ENCODE results near the gene NUCKS1. TPM values are rescaled to one million over a fixed set of nuclear protein-coding genes. Genes with fewer than 3 reads are reported as not detected.

The NUCKS1 gene
- total RNA-seq, 3 donors from 2014 or later: 84.5 to 107 (median 93.4) TPM

DNA sequence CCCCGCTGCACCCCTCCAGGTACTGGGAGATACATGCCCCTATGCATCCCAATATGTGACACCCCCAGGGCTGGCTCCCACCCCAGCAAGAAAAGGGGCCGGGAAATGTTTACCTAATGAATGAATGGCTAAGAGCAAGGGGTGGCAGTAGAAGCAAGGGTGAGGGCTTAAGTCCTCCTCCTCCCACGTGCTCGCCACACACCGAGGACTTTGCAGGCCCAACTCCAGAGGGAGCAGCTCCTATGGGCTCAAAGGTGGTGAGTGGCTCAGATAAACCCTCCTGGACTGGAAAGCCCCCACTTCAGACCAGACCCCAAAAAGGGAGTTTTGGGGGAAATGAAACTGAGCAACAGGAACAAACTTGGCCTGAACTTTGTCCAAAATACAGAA is 81.0 kb downstream of the NUCKS1 start:
- DNase-seq: no peak
- Mint-ChIP-seq H3K27me3 (ENCODE audit: low read depth) (peaks cover 24% of the 10 kb centered on the region), H3K4me1 (ENCODE audit: low read depth) (peaks cover 5% of the 10 kb centered on the region), H3K36me3 (ENCODE audit: insufficient read depth) (no peaks in the 10 kb centered on the region), H3K9me3 (no peaks in the 10 kb centered on the region), H3K4me3 (no peak overlapping the region)
- ATAC-seq: no peak

DNA sequence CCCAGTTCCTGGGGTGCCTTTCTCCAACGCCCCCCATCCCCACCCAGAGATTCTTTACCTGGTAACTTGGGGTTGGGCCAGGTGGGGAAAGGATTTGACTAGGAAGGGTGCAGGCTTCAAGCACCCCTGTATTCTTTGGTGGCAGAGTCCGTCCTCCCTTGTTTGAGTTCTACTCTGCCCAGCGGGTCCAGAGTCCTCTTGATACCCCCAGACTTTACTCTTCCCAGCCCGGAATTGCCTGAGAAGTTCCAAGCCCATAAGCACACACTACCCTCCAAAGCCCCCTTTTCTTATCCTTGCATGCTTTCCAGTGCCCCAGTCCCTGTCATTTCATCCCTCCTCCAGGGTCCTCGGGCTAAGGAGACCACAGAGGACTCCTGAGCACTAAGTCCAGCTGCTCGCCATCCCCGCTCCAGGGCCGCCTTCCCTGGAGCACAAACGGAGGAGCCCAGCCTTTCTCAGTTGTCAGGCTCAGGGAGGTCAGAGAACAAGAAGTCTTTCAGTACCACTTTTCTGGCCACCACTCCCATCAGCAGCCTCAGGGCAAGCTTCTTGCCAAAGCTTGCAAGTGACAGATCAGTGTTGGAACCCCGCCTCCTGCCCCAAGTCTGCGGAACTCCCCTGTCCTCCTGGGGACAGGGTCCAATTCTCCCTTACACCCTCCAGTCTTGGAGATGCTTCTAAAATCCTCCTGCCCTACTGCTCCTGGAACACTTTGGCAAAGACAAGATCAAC is 81.9 kb downstream of the NUCKS1 start:
- ATAC-seq: no peak
- peaks cover 5% of the 10 kb centered on the region for H3K4me1 Mint-ChIP-seq (ENCODE audit: low read depth)
- peaks cover 24% of the 10 kb centered on the region for H3K27me3 Mint-ChIP-seq (ENCODE audit: low read depth)
- H3K36me3 Mint-ChIP-seq (ENCODE audit: insufficient read depth): no peaks in the 10 kb centered on the region
- H3K4me3 Mint-ChIP-seq: no peak overlapping the region
- DNase-seq: no peak
- H3K9me3 Mint-ChIP-seq: no peaks in the 10 kb centered on the region

DNA sequence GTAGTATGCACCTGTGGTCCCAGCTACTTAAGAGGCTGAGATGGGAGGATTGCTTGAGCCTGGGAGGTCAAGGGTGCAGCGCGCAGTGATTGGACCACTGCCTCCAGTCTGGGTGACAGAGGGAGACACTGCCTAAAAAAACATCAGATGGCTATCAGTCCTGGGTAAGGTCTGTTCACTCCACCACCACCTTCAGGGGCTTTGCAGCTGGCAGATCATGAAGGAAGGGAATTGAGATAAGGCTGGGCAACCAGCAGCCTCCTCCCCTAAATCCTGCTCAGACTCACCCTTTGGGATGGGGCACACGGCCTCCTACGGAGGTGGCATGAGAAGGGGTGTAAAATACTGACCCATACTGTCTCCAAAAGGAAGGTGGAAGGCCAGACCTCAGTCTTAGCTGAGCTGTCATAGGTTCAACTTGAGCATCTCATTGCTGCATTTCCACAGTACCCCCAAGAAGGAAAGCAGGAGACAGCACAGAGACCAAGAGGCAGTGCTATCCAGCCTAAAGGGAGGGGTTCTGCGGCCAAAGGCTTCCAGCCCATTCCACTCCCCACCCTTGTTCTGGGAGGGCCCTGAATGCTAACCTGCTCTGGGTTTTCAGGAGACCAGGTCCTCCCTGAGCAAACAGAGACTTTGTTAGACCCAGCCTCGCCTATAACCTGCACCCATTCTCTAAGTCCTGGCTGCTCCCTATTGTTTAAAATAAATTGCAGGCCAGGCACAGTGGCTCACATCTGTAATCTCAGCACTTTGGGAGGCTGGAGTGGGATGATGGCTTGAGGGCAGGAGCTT is 83.4 kb downstream of the NUCKS1 start:
- peaks cover 3% of the 10 kb centered on the region for H3K4me1 Mint-ChIP-seq (ENCODE audit: low read depth)
- no peaks in the 10 kb centered on the region for H3K9me3 Mint-ChIP-seq
- peaks cover 21% of the 10 kb centered on the region for H3K27me3 Mint-ChIP-seq (ENCODE audit: low read depth)
- no peak overlapping the region for H3K4me3 Mint-ChIP-seq
- H3K36me3 Mint-ChIP-seq (ENCODE audit: insufficient read depth): no peaks in the 10 kb centered on the region
- DNase-seq (no peak), ATAC-seq (no peak)

GRCh38 chr1:205665201-205666045 is 84.6 kb downstream of the NUCKS1 start:
- H3K4me3 Mint-ChIP-seq: no peak overlapping the region
- H3K27me3 Mint-ChIP-seq (ENCODE audit: low read depth): peaks cover 18% of the 10 kb centered on the region
- ATAC-seq: no peak
- peaks cover 3% of the 10 kb centered on the region for H3K4me1 Mint-ChIP-seq (ENCODE audit: low read depth)
- no peak for DNase-seq
- H3K9me3 Mint-ChIP-seq: no peaks in the 10 kb centered on the region
- H3K36me3 Mint-ChIP-seq (ENCODE audit: insufficient read depth): no peaks in the 10 kb centered on the region

DNA sequence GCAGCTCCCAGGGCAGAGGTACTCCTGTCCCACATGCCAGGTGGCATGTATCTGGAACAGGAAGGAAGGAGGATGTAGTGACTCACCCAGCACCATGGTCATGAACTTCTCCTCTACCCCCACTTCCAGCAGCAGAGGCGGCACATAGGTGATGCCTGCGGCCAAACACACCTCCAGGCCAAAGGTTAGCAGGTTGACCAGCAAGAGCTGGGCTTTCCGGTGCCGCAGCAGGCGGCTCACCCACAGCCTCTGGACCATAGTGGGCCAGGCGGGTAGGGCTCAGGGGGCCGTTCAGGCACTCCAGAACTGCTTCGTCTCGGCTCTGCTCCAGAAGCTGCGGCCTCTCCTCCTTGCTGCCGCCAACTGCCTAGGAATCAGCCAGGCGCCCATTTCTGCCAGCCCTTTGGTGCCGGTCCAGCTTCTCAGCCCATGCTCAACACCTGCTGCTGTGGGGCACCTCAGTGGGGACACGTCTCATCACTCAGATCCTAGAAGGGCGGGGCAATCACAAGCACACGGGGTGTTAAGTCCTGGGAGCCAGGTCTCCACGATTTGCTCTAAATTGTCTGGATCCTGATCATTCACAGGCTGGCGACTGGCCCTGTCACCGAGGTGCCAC is 85.5 kb downstream of the NUCKS1 start:
- ATAC-seq (no peak), DNase-seq (no peak)
- H3K4me1 Mint-ChIP-seq (ENCODE audit: low read depth): peaks cover 3% of the 10 kb centered on the region
- no peaks in the 10 kb centered on the region for H3K36me3 Mint-ChIP-seq (ENCODE audit: insufficient read depth)
- no peaks in the 10 kb centered on the region for H3K9me3 Mint-ChIP-seq
- peaks cover 16% of the 10 kb centered on the region for H3K27me3 Mint-ChIP-seq (ENCODE audit: low read depth)
- H3K4me3 Mint-ChIP-seq: no peak overlapping the region

- peaks cover 3% of the 10 kb centered on the region for H3K4me1 Mint-ChIP-seq (ENCODE audit: low read depth)
- no peaks in the 10 kb centered on the region for H3K9me3 Mint-ChIP-seq
- ATAC-seq (no peak), DNase-seq (no peak)
- no peaks in the 10 kb centered on the region for H3K36me3 Mint-ChIP-seq (ENCODE audit: insufficient read depth)
- H3K27me3 Mint-ChIP-seq (ENCODE audit: low read depth): peaks cover 7% of the 10 kb centered on the region
- H3K4me3 Mint-ChIP-seq: no peak overlapping the region
Observed at GRCh38 chr1:205663286-205663936, 86.6 kb downstream of the NUCKS1 start.

Other genes with a start within 250 kb of the NUCKS1 start
- 1 to 10 TPM in 1 of 3 donors, under 1 TPM in 2; 0.76 to 1.9 (median 0.95) TPM for gene CDK18, start 245.5 kb downstream of the NUCKS1 start, total RNA-seq
- gene ELK4, start 118.2 kb downstream of the NUCKS1 start, total RNA-seq: 100 to 1,000 TPM in 2 of 3 donors, 10 to 100 TPM in 1; 90.7 to 103 (median 101) TPM
- gene SLC45A3, start 69.7 kb downstream of the NUCKS1 start, total RNA-seq: 1 to 10 TPM in 2 of 3 donors, under 1 TPM in 1; 0.34 to 1.4 (median 1.1) TPM
- 10 to 100 TPM; 14.6 to 23.0 (median 19.0) TPM for gene RAB29, start 25.3 kb upstream of the NUCKS1 start, total RNA-seq
- gene SLC41A1, start 63.0 kb upstream of the NUCKS1 start, total RNA-seq: 10 to 100 TPM; 32.2 to 36.6 (median 32.4) TPM
- gene PM20D1, start 100.0 kb upstream of the NUCKS1 start, total RNA-seq: under 1 TPM in 2 of 3 donors, not detected in 1; 0.20 to 0.24 TPM
- gene SLC26A9, start 193.3 kb upstream of the NUCKS1 start, total RNA-seq: not detected